ENCODE results near the gene ZNF25. TPM values are rescaled to one million over a fixed set of nuclear protein-coding genes. Genes with fewer than 3 reads are reported as not detected.

ZNF25 gene
- total and polyA plus RNA-seq, 2 of the 4 experiments (the other 2 are of a cell fraction): 5.1 to 9.5 TPM

DNA sequence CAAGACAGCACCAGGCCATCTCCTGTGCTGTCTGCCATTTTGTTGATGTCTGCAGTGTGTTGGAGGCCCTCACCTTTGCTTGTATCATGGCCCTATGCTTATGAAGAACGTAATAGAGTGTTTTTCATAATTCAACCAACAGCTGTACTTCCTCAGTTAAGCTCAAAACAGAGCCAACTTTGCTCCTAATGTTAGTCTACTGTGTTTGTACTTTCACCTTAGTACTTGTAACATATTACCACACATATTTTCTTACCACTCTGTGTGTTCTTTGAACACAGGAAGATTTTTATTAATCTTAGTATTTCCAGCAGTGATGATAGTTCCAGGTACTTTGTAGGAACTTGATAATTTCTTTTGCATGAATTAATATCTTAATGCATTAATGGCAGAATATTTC, 39.9 kb upstream of the ZNF25 start:
- BruUV-seq (replicated peaks): no TSS peak
- Histone ChIP-seq H3K9me1 (ENCODE audit: insufficient read depth, low read length) (no peaks in the 10 kb centered on the region), H4K5ac (ENCODE audit: low read depth, low read length) (no peak overlapping the region), H3K4me1 (ENCODE audit: control insufficient read depth, insufficient read depth, low read length) (no peaks in the 10 kb centered on the region), H3K14ac (replicated peaks; ENCODE audit: low read depth, low read length) (no peak overlapping the region), H4K8ac (ENCODE audit: low read depth in 2 of 2, low read length in 2 of 2) (no peak overlapping the region), H2AK5ac (ENCODE audit: low read depth, low read length) (no peak overlapping the region), H3K9ac (ENCODE audit: low read depth, low read length) (no peak overlapping the region), H4K91ac (ENCODE audit: insufficient read depth, low read depth, low read length) (no peak overlapping the region), H2BK20ac (ENCODE audit: low read depth, low read length) (no peak overlapping the region), H2AFZ (replicated peaks; ENCODE audit: low read length, poor library complexity) (no peak overlapping the region), H2BK120ac (ENCODE audit: low read depth, low read length) (no peak overlapping the region), H2BK15ac (ENCODE audit: low read depth, low read length) (no peak overlapping the region), H3K27ac (ENCODE audit: insufficient read depth, low read length) (no peak overlapping the region), H3K9me3 (ENCODE audit: control insufficient read depth, insufficient read depth, low read length) (no peaks in the 10 kb centered on the region), H3K4ac (ENCODE audit: low read depth, low read length) (no peak overlapping the region), H3K18ac (ENCODE audit: low read depth, low read length) (no peak overlapping the region), H3K4me2 (ENCODE audit: low read depth, low read length) (no peak overlapping the region), H3K4me3 (ENCODE audit: insufficient read depth, low read depth, low read length) (no peak overlapping the region), H3K23ac (ENCODE audit: low read depth, low read length) (no peak overlapping the region), H3K36me3 (ENCODE audit: control insufficient read depth, insufficient read depth, low read length) (peaks cover 14% of the 10 kb centered on the region), H4K20me1 (ENCODE audit: insufficient read depth, low read length) (no peaks in the 10 kb centered on the region), H3K56ac (ENCODE audit: extremely low read depth, insufficient read depth, low read length) (no peak overlapping the region), H3K79me1 (ENCODE audit: low read depth in 1 of 2, low read length in 2 of 2) (peaks cover 3% of the 10 kb centered on the region in 2 experiments; a peak in 1 of 4 replicates), H2BK5ac (ENCODE audit: low read depth, low read length, poor library complexity, severe bottlenecking) (no peak overlapping the region), H2AK9ac (replicated peaks; ENCODE audit: low read depth, low read length, poor library complexity) (no peak overlapping the region), H3K27me3 (ENCODE audit: control insufficient read depth, insufficient read depth, low read length) (no peaks in the 10 kb centered on the region)
- in situ Hi-C loops (cut with MboI; ENCODE audit: low sequenced_read_pairs) (no loop called here), dilution Hi-C loops (cut with HindIII; ENCODE audit: low sequenced_read_pairs, unreplicated experiment) (no loop called here), intact Hi-C loops (cut with micrococcal nuclease) (no loop called here)
- DNase-seq (no peak), ATAC-seq (ENCODE audit: low read depth) (no peak)
- POLR2A ChIA-PET (ENCODE audit: unreplicated experiment): no interaction called here
- WGBS, 2 experiments (ENCODE audit: extremely low coverage in 2 of 2, insufficient read length in 1 of 2): no CpG with 5 or more reads among the region's 1 CpG
- TF ChIP-seq CEBPB (IDR thresholded peaks at IDR 0.05; ENCODE audit: low read depth, low read length): no peak
- no peak for TF ChIP-seq MXI1 (IDR thresholded peaks at IDR 0.05; ENCODE audit: borderline replicate concordance, low read depth, low read length)
- TF ChIP-seq MAFK (IDR thresholded peaks at IDR 0.05; ENCODE audit: low read depth, low read length): no peak
- no peak for TF ChIP-seq RAD21 (IDR thresholded peaks at IDR 0.05; ENCODE audit: low read length)
- no peak for TF ChIP-seq BHLHE40 (IDR thresholded peaks at IDR 0.05; ENCODE audit: low read depth, low read length)
- no peak for TF ChIP-seq POLR2A (IDR thresholded peaks at IDR 0.05; ENCODE audit: low read depth, low read length)
- no peak for TF ChIP-seq FOS (IDR thresholded peaks at IDR 0.05; ENCODE audit: low read depth, low read length)
- no peak for TF ChIP-seq NFE2L2 (IDR thresholded peaks at IDR 0.05; ENCODE audit: low read depth, low read length)
- TF ChIP-seq MAZ (IDR thresholded peaks at IDR 0.05; ENCODE audit: borderline replicate concordance, low read depth, low read length): no peak
- no peak for TF ChIP-seq ELK1 (IDR thresholded peaks at IDR 0.05; ENCODE audit: borderline replicate concordance, low read depth, low read length)
- TF ChIP-seq, protein P1, sequence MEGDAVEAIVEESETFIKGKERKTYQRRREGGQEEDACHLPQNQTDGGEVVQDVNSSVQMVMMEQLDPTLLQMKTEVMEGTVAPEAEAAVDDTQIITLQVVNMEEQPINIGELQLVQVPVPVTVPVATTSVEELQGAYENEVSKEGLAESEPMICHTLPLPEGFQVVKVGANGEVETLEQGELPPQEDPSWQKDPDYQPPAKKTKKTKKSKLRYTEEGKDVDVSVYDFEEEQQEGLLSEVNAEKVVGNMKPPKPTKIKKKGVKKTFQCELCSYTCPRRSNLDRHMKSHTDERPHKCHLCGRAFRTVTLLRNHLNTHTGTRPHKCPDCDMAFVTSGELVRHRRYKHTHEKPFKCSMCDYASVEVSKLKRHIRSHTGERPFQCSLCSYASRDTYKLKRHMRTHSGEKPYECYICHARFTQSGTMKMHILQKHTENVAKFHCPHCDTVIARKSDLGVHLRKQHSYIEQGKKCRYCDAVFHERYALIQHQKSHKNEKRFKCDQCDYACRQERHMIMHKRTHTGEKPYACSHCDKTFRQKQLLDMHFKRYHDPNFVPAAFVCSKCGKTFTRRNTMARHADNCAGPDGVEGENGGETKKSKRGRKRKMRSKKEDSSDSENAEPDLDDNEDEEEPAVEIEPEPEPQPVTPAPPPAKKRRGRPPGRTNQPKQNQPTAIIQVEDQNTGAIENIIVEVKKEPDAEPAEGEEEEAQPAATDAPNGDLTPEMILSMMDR (conservative IDR thresholded peaks at IDR 0.05; ENCODE audit: low read depth, low read length): no peak
- CTCF ChIA-PET: no interaction called here
